Right cardiac atrium (tissue), 5 donors: Measurements from ENCODE around the gene SLC10A7. TPM values are rescaled to one million over a fixed set of nuclear protein-coding genes. Genes with fewer than 3 reads are reported as not detected.

Source experiments
- ATAC-seq, 2 donors: fragments of 200-7000 bp; cut with Tn5 transposase; one replicate each; pipeline versions ENCODE4 v1.8.0 to v1.9.1; 2020; ENCODE audit warnings: moderate library complexity in 2 of 2, mild to moderate bottlenecking in 1 of 2
- DNase-seq, 3 donors: peaks; one replicate each; pipeline ENCODE4 v3.0.0-alpha.2; 2020
- H3K27ac ChIP-seq: one replicate; pipeline ENCODE4 v1.5.1; 2013; ENCODE audit warnings: mild to moderate bottlenecking, low read length, control low read depth, moderate library complexity
- H3K27me3 ChIP-seq: one replicate; pipeline ENCODE4 v1.6.1; 2013; ENCODE audit not compliant: control insufficient read depth, insufficient read depth
- H3K4me1 ChIP-seq: one replicate; pipeline ENCODE4 v1.6.1; 2013; ENCODE audit warnings: low read length; ENCODE audit not compliant: control insufficient read depth, insufficient read depth
- H3K4me3 ChIP-seq: one replicate; pipeline ENCODE4 v1.5.1; 2013; ENCODE audit warnings: low read length, control low read depth
- H3K9me3 ChIP-seq: one replicate; pipeline ENCODE4 v1.6.1; 2013; ENCODE audit warnings: low read length; ENCODE audit not compliant: control insufficient read depth
- whole genome bisulfite sequencing: extraction: QIAGEN DNeasy Blood & Tissue Kit; methylation state at CpG from one replicate; pipeline ENCODE4 v1.1.7; 2013; 5-methylcytosine and 5-hydroxymethylcytosine counted together
- intact Hi-C, 4 donors: fragments of 100-400 bp; cut with DNase I; formaldehyde crosslinking; loops; one replicate each; pipeline versions ENCODE4 v1.11.0 to v1.14.0; 2022 to 2023
- polyA plus RNA-seq: library from polyadenylated mRNA; stranded (reverse); fragments of 200-250 nt; gene quantifications from one replicate; pipeline ENCODE4 v1.2.3, GENCODE V29; 2013
- total RNA-seq, 4 donors: library from RNA; stranded (reverse); fragmentation: NEBNext Ultra II Directional; extraction: Animal tissue kit (Norgen Biotek cat#: 25700); gene quantifications; one replicate each; pipeline ENCODE4 v1.2.1, GENCODE V29; 2021
- donor health status: healthy with polysubstance abuse.
- donor health status: DM: no; HTN: yes; CAD: no.
- donor health status: DM: no; HTN: no; CAD: no.
- donor health status: DM: no; HTN: yes; CAD: no; lungs with severe emphysema.
- donor health status: DM: yes; HTN: yes; CAD: no.

The SLC10A7 gene
- total and polyA plus RNA-seq, 5 donors, result 1.8 to 10.7 (median 5.3) TPM

DNA sequence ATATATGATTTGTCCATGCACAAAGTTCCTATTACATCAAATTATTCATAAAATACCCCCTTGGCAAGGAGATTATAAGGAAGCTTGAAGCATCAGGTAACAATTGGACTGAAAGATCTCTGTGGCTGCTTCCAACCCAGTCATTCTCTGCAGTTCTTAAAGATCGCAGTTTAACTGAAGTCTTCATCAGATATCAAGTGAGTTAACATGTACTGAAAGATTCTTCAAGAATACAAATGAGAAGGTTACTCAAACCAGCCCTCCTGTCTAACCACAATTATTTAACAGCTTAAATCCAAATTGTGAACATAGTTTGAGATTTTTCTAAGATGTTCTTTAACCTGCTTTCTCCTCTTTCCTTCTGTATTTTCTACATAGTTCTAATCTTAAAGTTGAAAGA lies 56.1 kb downstream of the SLC10A7 start:
- intact Hi-C loops, result no loop called here
- H3K27me3 ChIP-seq, result no peaks in the 10 kb centered on the region
- H3K27ac ChIP-seq, result no peak overlapping the region
- H3K4me1 ChIP-seq, result no peaks in the 10 kb centered on the region
- 92% methylated on average over 1 of the region's 1 CpG for WGBS
- H3K9me3 ChIP-seq, result no peaks in the 10 kb centered on the region
- ATAC-seq, result no peak
- no peak for DNase-seq
- H3K4me3 ChIP-seq, result no peak overlapping the region

DNA sequence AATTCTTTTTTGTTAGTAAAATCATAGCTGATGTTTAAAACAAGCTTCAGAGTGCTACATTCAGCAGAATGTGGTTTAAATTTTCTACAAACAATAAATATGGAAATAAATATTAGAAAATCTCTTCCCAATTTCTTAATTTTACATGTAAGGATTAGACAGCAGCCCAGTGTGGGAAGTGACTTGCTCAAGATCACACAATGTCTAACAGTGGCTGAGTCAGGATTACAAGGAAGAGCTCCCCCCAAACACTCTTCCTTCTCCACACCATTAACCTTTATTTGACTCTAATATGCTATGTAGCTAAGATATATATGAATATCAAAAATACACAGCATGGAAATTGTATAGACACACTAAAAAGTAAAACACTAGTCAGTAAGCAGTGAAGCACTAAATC lies 59.5 kb downstream of the SLC10A7 start:
- Histone ChIP-seq H3K9me3 (no peaks in the 10 kb centered on the region), H3K27me3 (no peaks in the 10 kb centered on the region), H3K4me1 (no peaks in the 10 kb centered on the region), H3K27ac (no peak overlapping the region), H3K4me3 (no peak overlapping the region)
- ATAC-seq (no peak), DNase-seq (no peak)
- intact Hi-C loops, result no loop called here

DNA sequence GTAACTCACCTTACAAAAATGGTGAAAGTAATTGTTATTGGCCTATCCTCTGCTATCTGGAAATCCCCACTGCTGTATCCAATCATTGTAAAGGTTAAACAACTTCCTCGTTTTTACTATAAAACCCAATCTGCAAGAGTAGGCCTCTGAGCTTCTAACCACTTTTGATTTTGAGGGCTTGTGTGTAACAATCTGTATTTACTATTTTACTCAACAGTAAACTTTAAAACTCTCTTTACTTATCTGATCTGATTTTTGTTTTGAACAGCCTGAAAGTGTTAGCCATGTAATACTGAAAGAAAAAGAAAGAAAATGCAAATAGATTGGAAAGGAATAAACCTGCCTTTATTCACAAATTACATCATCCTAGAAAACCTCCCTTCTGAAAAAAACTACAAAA lies 63.1 kb downstream of the SLC10A7 start:
- 67% methylated on average over 1 of the region's 1 CpG for WGBS
- intact Hi-C loops, result no loop called here
- no peak overlapping the region for H3K4me3 ChIP-seq
- DNase-seq, result no peak
- no peaks in the 10 kb centered on the region for H3K27me3 ChIP-seq
- H3K9me3 ChIP-seq, result no peaks in the 10 kb centered on the region
- H3K4me1 ChIP-seq, result no peaks in the 10 kb centered on the region
- ATAC-seq, result no peak
- no peak overlapping the region for H3K27ac ChIP-seq

- no peak overlapping the region for H3K4me3 ChIP-seq
- no peaks in the 10 kb centered on the region for H3K9me3 ChIP-seq
- WGBS, result 92% methylated on average over 2 of the region's 2 CpGs
- H3K27me3 ChIP-seq, result no peaks in the 10 kb centered on the region
- H3K4me1 ChIP-seq, result no peaks in the 10 kb centered on the region
- DNase-seq, result no peak
- ATAC-seq, result no peak
- no peak overlapping the region for H3K27ac ChIP-seq
- intact Hi-C loops, result no loop called here
Measured at GRCh38 chr4:146456681-146457080, 65.1 kb downstream of the SLC10A7 start.

DNA sequence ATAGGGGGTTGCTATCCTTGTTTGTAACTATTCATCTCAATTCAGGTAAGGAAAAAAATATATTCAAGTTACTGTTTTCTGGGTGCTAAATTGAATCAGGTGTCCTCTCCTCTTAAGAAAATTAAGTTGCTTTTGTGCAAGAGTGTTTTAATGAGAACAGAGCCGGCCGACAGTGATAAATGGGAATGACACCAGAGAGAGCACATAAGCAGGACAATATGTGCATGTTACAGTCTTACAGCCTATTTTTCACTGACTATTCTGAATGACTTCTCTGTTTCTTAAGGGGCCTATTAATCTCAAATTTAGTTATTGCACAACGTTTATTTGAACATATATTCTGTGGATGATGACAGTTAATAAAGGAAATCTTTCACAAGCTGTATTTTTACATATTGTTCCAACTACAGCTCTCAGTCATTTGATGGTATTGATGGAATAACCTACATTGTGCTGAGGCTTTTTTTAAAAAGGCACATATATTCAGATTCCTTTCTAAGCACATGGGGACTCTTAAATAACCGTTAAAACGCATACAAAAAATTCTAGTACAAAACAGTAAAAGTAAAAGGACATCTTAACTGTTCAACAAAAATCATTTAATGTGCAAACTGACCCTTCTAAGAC lies 68.4 kb downstream of the SLC10A7 start:
- intact Hi-C loops, result no loop called here
- no peaks in the 10 kb centered on the region for H3K4me1 ChIP-seq
- 85% methylated on average over 5 of the region's 5 CpGs for WGBS
- H3K27ac ChIP-seq, result no peak overlapping the region
- no peak overlapping the region for H3K4me3 ChIP-seq
- H3K9me3 ChIP-seq, result no peaks in the 10 kb centered on the region
- no peaks in the 10 kb centered on the region for H3K27me3 ChIP-seq
- DNase-seq (no peak), ATAC-seq (no peak)

DNA sequence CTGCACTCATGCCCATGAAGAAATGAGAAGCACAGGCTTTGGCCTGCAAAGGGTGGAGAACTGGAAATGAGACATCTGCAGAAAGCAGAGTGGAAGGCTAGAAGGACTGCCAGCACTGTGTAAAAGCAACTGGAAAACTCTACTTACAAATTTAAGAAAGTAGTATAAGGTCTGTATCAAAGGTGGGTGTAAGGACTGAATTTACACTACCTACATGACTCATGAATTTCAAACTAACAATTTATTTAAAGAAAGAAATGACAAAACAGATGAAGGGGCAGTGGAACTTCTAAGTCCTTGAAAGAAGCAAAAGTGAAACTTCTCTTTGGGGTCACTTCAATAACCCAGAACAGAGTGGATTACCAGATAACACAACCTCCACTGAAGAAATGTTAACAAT lies 71.2 kb downstream of the SLC10A7 start:
- H3K4me3 ChIP-seq, result no peak overlapping the region
- no peaks in the 10 kb centered on the region for H3K27me3 ChIP-seq
- intact Hi-C loops, result no loop called here
- no peak overlapping the region for H3K27ac ChIP-seq
- ATAC-seq (no peak), DNase-seq (no peak)
- H3K4me1 ChIP-seq, result no peaks in the 10 kb centered on the region
- no peaks in the 10 kb centered on the region for H3K9me3 ChIP-seq

GRCh38 chr4:146446555-146446954 lies 75.2 kb downstream of the SLC10A7 start:
- no peaks in the 10 kb centered on the region for H3K27me3 ChIP-seq
- no peaks in the 10 kb centered on the region for H3K9me3 ChIP-seq
- intact Hi-C loops, result no loop called here
- WGBS, result 96% methylated on average over 4 of the region's 4 CpGs
- no peak for ATAC-seq
- H3K4me3 ChIP-seq, result no peak overlapping the region
- H3K4me1 ChIP-seq, result no peaks in the 10 kb centered on the region
- no peak for DNase-seq
- H3K27ac ChIP-seq, result no peak overlapping the region

DNA sequence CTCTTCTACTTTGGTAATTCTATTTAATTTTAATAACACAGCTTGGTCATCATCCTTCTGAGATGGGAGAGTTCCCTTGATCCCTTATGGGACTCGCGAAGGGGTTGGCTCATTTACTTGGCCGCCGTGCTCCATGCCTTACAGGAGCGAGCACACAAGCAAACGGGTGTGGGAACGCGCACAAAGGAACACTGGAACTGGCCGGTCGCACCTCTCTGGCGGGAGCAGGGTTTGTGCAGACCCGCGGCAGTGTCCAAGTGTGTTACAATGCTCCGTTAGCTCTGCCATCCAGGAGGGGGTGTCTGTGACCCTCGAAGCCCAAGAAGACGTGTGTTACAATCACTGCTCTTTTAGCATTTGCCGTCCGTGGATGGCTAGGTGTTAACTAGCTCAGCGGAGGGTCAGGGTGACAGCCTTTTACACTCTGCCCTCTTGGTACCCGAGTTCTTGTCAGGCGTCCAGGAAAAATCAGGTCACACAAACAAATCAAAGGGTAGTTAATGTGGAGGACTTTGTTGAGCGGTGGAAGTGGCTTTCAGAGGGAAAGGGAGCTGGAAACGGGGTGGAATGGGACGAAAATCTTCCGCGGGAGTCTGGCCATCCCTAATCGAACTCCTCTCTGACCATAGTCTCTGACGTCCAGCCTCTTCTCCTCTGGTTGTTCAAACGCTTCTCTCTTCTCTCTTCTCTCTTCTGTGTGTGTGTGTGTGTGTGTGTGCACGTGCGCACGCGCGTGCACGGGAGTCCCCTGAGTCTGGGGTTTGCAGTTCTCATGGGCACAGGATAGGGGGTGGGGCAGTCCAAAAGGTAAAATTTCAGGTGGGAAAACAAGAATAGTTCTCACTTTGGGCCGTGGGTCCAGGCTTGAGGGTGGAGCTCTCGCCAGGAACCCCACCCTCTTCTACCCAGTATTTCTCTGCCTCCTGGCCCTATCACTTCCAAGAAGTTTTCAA lies 76.3 kb downstream of the SLC10A7 start:
- H3K4me3 ChIP-seq, result no peak overlapping the region
- no peak overlapping the region for H3K27ac ChIP-seq
- H3K27me3 ChIP-seq, result no peaks in the 10 kb centered on the region
- ATAC-seq, result no peak
- no peak for DNase-seq
- H3K9me3 ChIP-seq, result no peaks in the 10 kb centered on the region
- H3K4me1 ChIP-seq, result no peaks in the 10 kb centered on the region
- 98% methylated on average over 37 of the region's 37 CpGs for WGBS
- intact Hi-C loops, result no loop called here

DNA sequence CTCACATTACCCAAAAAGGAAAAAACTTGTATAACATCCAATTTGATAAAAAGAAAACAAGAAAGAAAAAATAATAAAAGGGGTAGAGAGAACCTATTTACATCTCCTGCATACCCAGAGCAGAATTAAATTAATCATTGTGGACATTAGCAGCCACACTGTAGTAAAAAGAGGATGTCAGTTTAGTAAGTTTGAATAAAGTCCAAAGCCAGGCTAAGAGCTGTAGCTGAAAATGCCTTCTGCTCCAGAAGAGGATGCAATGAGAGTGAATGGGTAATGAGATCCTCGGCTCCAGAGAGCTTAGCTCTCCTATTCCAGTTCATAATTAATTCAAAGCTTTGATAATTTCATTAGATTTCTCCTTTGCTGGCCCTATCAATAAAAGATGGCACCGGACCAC lies 78.2 kb downstream of the SLC10A7 start:
- intact Hi-C loops, result no loop called here
- no peak overlapping the region for H3K27ac ChIP-seq
- 87% methylated on average over 2 of the region's 2 CpGs for WGBS
- no peak overlapping the region for H3K4me3 ChIP-seq
- no peaks in the 10 kb centered on the region for H3K27me3 ChIP-seq
- DNase-seq (no peak), ATAC-seq (no peak)
- H3K4me1 ChIP-seq, result no peaks in the 10 kb centered on the region
- H3K9me3 ChIP-seq, result no peaks in the 10 kb centered on the region

DNA sequence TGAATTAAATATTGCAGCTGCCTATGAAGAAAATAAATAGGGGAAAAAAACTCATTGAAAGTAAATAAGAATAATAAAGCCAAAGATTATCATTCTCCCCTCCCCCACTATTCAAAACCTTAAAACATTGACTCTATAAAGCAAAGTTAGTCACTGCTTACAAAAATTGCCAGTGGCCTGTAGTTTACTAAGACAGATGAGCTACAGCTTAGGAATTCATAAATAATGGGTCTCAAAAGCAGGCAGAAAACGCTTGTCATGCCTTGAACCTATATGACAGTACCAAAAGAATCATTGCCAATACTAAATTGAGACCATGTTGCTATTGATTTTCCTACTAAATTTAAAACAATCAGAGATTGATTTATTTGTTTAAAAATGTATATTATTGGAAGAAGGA lies 78.9 kb downstream of the SLC10A7 start:
- intact Hi-C loops, result no loop called here
- Histone ChIP-seq H3K4me1 (no peaks in the 10 kb centered on the region), H3K4me3 (no peak overlapping the region), H3K27me3 (no peaks in the 10 kb centered on the region), H3K27ac (no peak overlapping the region), H3K9me3 (no peaks in the 10 kb centered on the region)
- 93% methylated on average over 1 of the region's 1 CpG for WGBS
- no peak for ATAC-seq
- DNase-seq, result no peak

- DNase-seq (no peak), ATAC-seq (no peak)
- Histone ChIP-seq H3K9me3 (no peaks in the 10 kb centered on the region), H3K27ac (no peak overlapping the region), H3K4me3 (no peak overlapping the region), H3K27me3 (no peaks in the 10 kb centered on the region), H3K4me1 (no peaks in the 10 kb centered on the region)
- intact Hi-C loops, result no loop called here
- WGBS, result 88% methylated on average over 4 of the region's 4 CpGs
Measured at GRCh38 chr4:146439999-146440398, 81.7 kb downstream of the SLC10A7 start.
